ENCODE measurements around the gene PLCL2.

GRCh38 chr3:17038900-17039553, 154.3 kb downstream of the PLCL2 start:
- TF ChIP-seq CTCF (IDR thresholded peaks at IDR 0.05 in 8 of 11, conservative IDR thresholded peaks at IDR 0.05 in 3 of 11) (no peak), POLR2A (IDR thresholded peaks at IDR 0.05) (no peak)

All from spleen (tissue), 7 donors.